ENCODE measurements around the gene CDYL2.

The CDYL2 gene

DNA sequence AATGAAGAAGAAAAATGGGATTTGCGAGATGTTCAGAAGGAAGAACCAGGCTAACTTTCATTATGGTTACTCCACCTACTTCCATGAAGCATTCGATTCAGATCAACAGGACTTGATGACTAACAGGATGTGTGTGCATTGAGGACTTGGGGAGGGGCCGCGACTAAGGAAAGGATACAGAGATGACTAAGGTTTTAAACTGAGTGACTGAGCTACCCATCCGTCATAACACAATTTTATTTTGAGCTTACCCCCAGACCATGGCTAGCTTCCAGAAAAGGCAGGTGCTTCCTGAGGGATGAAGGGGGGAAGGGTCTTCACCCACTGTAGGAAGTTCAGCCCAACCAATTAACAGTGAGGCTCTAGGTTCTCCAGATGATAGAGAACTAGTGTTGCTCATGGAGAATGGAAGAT, 2.5 kb upstream of the CDYL2 start:
- TF ChIP-seq, protein P1, sequence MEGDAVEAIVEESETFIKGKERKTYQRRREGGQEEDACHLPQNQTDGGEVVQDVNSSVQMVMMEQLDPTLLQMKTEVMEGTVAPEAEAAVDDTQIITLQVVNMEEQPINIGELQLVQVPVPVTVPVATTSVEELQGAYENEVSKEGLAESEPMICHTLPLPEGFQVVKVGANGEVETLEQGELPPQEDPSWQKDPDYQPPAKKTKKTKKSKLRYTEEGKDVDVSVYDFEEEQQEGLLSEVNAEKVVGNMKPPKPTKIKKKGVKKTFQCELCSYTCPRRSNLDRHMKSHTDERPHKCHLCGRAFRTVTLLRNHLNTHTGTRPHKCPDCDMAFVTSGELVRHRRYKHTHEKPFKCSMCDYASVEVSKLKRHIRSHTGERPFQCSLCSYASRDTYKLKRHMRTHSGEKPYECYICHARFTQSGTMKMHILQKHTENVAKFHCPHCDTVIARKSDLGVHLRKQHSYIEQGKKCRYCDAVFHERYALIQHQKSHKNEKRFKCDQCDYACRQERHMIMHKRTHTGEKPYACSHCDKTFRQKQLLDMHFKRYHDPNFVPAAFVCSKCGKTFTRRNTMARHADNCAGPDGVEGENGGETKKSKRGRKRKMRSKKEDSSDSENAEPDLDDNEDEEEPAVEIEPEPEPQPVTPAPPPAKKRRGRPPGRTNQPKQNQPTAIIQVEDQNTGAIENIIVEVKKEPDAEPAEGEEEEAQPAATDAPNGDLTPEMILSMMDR (IDR thresholded peaks at IDR 0.05; ENCODE audit: low read depth, low read length, missing control alignments), result no peak
- no peaks in the 10 kb centered on the region for H3K36me3 ChIP-seq (replicated peaks)
- H3K27me3 ChIP-seq (replicated peaks), result no peaks in the 10 kb centered on the region
- peak overlapping the region; percentile 42 for H3K27ac ChIP-seq
- peak; percentile 84 for DNase-seq
- in situ Hi-C loops (cut with HindIII; ENCODE audit: low pct_ligation_motif_present, low sequenced_read_pairs), result no loop called here
- H3K4me3 ChIP-seq (ENCODE audit: low read depth, low read length), result no peak overlapping the region

GRCh38 chr16:80806289-80806688, 1.9 kb upstream of the CDYL2 start:
- Histone ChIP-seq H3K27me3 (replicated peaks) (no peaks in the 10 kb centered on the region), H3K36me3 (replicated peaks) (no peaks in the 10 kb centered on the region), H3K4me3 (ENCODE audit: low read depth, low read length) (no peak overlapping the region), H3K27ac (no peak overlapping the region)
- no peak for DNase-seq
- TF ChIP-seq, protein P1 (IDR thresholded peaks at IDR 0.05; ENCODE audit: low read depth, low read length, missing control alignments), result no peak
- in situ Hi-C loops (cut with HindIII; ENCODE audit: low pct_ligation_motif_present, low sequenced_read_pairs), result no loop called here

DNA sequence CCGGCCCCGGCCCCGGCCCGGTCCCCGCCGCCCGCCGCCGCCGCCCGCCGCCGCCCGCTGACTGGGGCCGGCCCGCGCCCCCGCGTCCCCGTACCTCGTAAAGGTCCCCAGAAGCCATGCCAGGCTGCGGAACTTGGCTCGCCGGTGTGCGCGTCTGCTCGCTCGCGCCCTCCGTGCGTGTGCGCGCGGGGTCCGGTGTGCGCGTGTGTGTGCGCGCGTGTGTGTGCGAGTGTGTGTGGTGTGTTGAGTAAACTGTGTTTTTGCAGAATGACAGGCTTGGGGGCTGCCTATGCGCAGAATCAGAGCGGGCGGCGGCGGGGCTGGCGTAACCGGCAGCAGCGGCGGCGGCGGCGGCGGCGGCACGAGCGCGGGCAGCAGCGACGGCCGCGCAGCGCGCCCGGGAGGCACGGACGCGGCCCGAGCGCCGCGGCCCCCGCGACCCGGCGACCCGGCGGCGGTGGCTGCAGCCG, 307 bp downstream of the CDYL2 start:
- no peak overlapping the region for H3K27ac ChIP-seq

DNA sequence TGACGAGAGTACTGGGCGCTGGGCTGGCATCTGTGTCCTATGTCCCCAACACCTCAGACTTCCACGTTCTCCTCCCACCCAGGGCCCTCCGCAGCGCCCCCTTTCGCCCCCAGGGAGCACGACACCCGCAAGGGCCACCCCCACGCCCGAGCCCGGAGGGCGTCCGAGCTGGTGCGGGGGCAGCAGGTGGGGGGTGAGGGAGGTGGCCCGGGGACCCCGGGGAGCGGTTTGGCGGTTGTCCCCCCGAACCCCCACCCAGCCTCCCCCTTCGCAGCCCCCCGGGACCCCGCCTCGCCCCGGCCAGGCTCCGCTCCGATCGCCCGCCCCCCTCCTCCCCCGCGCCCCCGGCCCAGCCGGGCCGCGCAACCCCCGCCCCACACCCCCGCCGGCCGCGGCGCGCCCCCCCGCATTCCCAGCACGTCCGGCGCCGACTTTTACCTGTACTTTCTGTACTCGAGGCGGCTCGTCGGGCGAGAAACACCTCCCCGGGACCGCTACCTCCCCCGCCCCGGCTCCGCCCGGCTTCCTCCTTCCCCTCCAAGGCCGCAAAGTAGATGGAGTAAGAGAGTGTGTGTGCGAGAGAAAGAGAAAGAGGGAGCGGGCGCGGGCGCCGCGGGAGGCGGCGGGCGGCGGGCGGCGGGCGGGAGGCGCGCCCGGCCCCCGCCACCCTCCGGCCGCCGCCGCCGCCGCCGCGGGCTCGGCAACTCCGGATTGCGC, 901 bp downstream of the CDYL2 start:
- Histone ChIP-seq H3K27me3 (replicated peaks) (no peaks in the 10 kb centered on the region), H3K27ac (no peak overlapping the region), H3K4me3 (ENCODE audit: low read depth, low read length) (peak overlapping the region; percentile 91), H3K36me3 (replicated peaks) (no peaks in the 10 kb centered on the region)
- no peak for DNase-seq
- in situ Hi-C loops (cut with HindIII; ENCODE audit: low pct_ligation_motif_present, low sequenced_read_pairs), result no loop called here
- TF ChIP-seq, protein P1 (IDR thresholded peaks at IDR 0.05; ENCODE audit: low read depth, low read length, missing control alignments), result peak; percentile 76

More for the DNA sequence above, 307 bp downstream of the CDYL2 start:
- Histone ChIP-seq H3K36me3 (replicated peaks) (no peaks in the 10 kb centered on the region), H3K27me3 (replicated peaks) (no peaks in the 10 kb centered on the region), H3K4me3 (ENCODE audit: low read depth, low read length) (peak overlapping the region; percentile 91)
- TF ChIP-seq, protein P1 (IDR thresholded peaks at IDR 0.05; ENCODE audit: low read depth, low read length, missing control alignments), result no peak
- peak; percentile 54 for DNase-seq
- in situ Hi-C loops (cut with HindIII; ENCODE audit: low pct_ligation_motif_present, low sequenced_read_pairs), result no loop called here

- TF ChIP-seq, protein P1 (IDR thresholded peaks at IDR 0.05; ENCODE audit: low read depth, low read length, missing control alignments), result no peak
- H3K36me3 ChIP-seq (replicated peaks), result no peaks in the 10 kb centered on the region
- no peak for DNase-seq
- peak overlapping the region; percentile 91 for H3K4me3 ChIP-seq (ENCODE audit: low read depth, low read length)
- H3K27ac ChIP-seq, result no peak overlapping the region
- in situ Hi-C loops (cut with HindIII; ENCODE audit: low pct_ligation_motif_present, low sequenced_read_pairs), result no loop called here
- no peaks in the 10 kb centered on the region for H3K27me3 ChIP-seq (replicated peaks)
These were observed 1.5 kb downstream of the CDYL2 start for GRCh38 chr16:80802902-80803301.

- no peak overlapping the region for H3K4me3 ChIP-seq (ENCODE audit: low read depth, low read length)
- in situ Hi-C loops (cut with HindIII; ENCODE audit: low pct_ligation_motif_present, low sequenced_read_pairs), result no loop called here
- TF ChIP-seq, protein P1 (IDR thresholded peaks at IDR 0.05; ENCODE audit: low read depth, low read length, missing control alignments), result no peak
- no peaks in the 10 kb centered on the region for H3K27me3 ChIP-seq (replicated peaks)
- H3K36me3 ChIP-seq (replicated peaks), result no peaks in the 10 kb centered on the region
- DNase-seq, result no peak
- no peak overlapping the region for H3K27ac ChIP-seq
These were observed 2.3 kb downstream of the CDYL2 start for GRCh38 chr16:80802138-80802537.

All from brain microvascular endothelial cell (primary cell).